ENCODE data around the gene DOK3.

The DOK3 gene

DNA sequence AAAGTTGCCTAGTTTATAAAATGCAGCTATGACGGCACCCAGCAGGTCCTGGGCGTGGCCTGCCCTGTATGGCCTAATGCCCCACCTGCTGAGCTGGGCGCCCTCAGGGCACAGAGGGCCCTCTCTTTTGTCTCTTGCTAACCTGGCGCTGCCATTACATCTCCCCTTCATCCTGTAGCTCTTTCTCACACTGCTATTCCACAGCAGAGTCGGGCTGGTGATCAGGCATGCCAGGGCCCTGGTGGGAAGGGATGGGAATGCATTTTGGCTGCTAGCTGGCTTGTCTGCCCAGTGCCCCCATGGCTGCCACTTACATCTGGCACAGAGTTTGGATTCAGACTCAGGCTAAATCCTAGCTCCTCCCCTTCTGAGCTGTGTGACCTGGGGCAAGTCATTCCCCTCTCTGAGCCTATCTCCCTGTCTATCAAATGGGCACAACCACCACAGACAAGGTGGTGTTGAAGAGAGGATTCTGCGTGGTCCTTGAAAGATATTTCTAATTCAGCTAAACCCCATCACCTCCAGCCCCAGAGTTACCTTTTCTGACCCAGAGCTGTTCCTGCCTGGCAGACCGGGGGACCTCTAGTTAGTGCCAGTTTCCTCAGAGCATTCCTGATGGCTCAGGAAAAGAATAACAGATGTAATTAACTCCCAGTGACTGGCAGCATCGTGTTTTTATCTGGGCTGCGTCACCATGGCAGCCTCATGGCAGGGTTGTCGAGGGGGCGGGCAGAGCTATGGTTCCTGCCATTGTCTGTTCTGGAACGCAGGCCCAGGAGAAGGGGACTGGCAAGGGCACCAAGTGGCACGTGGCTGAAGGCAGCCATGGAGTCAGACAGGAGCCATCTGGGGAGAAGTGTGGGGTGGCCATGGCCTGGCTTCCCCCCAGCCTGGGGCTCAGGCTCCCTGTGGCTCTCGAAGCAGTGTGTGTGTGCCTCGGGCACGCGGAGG is 56.7 kb downstream of the DOK3 start:
- no peak for DNase-seq (ENCODE audit: low read depth in 3 of 3, low spot score in 1 of 3)
